ENCODE measurements around the gene NAV1.
"Not testable (repeated sequence)": the region's sequence is repeated elsewhere in the genome, so short reads cannot be mapped to it uniquely, and the experiment has no call there.

The NAV1 gene

DNA sequence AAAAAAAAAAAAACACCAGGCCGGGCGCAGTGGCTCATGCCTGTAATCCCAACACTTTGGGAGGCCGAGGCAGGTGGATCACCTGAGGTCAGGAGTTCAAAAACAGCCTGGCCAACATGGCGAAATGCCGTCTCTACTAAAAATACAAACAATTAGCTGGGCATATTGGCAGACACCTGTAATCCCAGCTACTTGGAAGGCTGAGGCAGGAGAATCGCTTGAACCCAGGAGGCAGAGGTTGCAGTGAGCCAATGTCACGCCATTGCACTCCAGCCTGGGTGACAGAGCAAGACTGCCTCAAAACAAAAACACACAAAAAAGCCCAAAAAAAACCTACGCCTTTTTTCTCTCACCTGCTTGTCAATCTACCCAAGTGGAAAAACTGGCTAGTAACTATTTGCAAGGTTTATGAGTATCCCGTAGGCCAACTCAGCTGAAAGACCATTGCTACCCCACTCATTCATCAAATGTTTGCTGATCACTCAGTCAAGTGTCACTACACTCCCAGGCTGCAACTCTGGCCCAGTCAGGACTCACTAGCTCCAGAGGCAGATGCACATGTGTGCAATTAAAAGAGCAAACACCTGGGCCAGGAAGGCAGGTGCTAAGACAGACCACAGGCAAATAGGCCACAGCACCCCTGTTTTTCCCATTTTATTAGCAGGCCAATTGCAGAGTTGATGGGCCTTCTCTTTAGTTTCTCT, 34.0 kb upstream of the NAV1 start:
- no peak for DNase-seq

DNA sequence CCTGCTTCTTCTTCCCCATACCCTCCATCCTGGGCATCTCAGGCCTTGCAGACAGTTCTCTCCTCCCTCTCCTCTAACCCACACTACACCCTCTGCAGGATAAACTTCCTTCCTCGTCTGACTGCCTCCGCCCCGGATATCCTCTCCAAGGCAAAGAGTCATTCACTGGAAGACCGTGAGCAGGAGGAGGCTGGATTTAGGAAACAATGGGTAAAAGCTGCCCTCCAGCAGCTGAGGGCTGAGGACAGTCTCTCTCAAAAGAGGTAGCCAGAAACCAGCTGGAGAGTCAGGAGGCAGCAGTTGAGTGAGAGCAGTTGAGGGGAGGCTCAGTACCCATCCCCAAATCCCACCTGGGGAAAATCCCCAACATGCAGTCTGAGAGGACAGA, 33.4 kb upstream of the NAV1 start:
- DNase-seq = no peak

DNA sequence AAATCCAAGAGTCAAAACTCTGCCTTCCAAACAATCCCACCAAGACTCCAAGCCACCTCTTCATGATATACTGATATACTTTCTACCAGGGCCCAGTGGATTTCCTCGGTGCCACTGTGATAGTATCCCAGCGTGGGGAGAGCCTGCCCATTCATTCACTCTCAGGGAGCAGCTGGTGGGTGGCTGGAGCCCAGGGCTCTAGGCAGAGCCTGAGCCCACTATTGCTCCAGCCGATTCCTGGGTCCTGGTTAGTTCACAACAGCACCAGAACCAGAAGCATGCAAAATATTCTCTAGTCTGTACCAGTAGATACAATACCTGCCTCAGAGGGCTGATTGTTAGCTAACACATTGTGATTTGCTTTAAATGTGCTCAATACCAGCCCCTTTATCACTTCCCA, 32.8 kb upstream of the NAV1 start:
- DNase-seq = no peak

DNA sequence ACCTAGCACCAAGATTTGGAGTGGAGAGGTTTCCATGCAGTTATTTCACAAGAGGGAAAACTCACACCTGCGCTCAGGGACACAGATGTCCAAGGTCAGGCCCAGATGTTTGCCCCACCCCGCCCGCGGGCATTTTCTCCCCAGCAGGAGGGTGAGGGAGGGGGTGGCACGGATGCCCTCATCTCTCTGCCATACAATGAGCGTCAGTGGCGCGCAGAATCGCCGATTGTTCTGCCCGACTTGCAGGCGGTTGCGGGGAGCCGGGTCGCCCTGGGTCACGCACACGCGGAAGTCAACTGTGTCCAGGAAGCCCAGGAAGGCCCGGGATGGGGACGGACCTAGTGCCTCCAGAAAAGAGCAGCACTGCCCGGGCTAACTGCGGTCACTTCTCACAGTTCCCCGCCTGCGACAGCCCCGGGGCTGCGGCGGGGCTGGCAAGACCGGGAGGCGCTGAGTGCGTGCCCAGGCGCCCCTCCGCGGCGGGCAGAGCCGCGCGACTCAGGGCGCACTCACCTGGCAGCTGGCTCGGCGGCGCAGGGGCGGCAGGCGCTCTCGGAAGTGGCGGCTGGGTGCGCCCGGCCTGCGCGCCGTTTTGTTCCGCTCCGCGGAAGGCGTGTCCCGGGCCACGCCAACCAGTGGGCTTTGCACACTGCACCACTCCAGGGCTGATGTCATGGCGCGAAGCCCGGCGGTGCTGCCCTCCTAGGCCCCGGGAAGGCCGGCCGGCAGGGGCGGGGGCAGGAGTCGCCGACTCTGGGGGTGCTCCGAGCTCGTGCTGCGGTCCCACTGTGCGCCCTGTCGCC, 32.2 kb upstream of the NAV1 start, which contains the start of gene CSRP1:
TSS of gene CSRP1 (minus strand) at position 567 of the 803 bp plus-strand sequence. CDS start 10,820 bp downstream, outside the sequence.
- DNase-seq = peak; percentile 84

GRCh38 chr1:201507360-201507675, 31.6 kb upstream of the NAV1 start:
- no peak for DNase-seq

DNA sequence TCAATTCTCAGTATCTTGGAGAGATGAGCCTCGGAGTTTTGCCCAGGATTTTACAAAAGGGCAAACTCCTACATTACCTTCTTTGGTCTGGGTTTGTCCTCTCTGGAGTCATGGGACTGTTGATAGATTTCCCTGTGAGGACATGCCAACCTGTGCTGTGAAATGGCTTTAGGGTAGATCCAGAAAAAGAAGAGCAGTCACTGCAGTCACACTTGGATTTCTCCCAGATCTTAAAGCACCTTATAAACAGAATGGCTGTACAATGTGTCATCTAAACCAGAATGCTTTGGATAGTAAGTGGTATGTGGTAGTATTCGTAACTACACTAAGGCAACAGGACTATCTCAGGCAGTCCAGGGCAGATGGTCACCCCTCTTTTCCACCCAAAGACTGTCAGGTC, 30.1 kb upstream of the NAV1 start:
- no peak for DNase-seq

DNA sequence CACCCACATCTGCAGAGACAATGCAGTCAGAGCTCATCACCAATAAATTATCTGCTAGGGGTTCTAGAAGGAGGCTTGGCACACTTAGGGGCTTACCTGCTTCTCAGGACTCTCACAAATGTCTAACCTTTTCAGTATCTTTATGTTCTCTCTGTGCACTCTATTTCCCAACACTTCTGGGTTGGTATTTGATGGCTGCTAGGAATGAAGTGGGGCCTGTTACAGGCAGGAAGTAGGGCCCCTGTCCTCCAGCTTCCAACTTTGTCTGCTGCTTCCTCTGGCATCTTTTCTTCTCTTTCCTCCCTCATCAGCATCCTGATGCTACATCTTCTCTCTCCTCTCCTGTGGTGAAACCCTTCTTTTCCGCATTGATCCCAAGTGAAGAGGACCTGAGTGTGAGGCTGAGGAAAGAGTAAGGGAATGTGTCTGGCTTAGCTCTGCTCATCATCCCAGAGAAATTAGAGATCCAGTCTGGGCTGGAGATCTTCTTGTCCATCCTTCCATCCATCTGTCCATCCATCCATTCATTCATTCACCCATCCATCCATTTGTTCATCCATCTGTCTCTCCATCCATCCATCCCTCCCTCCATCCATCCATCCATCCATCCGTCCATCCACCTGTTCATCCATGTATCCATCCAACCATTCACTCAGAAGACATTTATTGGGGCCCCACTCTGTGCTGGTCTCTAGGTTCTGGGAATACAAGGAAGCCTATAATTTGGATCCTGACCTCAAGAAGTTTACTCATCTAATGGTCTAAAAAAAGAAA, 29.1 kb upstream of the NAV1 start:
- no peak for DNase-seq

DNA sequence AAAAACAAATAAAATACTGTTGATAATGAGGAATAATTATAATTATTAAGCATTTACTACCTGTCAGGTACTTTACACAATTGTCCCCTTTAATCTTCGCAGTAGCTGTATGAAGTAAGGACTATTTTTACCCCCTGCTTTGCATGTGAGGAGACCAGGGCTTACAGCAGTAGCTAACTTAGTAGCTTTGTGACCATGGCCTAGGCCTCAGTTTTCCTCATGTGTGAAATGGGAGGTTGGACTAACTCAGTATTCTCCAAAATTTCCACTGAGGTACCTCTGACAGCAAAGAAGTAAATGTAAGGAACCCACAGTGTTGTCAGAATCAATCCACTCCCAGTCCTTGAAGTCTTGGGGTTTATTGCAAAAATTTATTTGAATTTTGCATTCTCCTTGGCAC, 28.2 kb upstream of the NAV1 start:
- no peak for DNase-seq

DNA sequence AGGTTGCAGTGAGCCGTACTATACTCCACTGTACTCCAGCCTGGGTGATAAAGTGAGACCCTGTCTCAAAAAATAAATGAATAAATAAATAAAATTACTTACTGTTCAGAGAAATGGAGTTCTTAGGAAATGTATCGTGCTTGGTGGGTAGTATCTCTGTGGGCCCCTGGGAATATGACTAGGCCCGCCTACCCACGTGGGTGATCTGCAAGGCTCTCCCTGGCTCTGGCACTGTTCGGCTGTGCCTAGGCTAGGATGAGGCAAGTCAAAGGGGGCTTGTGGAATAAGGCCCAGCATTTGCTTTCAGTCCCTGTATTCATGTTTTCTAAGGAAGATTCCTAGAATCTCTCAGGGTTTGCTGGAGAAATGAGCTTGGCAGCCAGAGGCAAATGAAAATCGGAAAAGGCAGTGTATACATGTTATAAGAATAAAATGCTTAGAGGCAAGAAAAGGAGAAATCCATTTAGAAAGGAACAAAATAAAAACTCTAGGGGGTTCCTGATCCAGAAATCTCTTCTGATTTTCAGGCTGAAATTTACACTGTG, 27.5 kb upstream of the NAV1 start:
- DNase-seq = no peak

- DNase-seq = no peak
Observed at GRCh38 chr1:201511941-201512539, 26.9 kb upstream of the NAV1 start.

DNA sequence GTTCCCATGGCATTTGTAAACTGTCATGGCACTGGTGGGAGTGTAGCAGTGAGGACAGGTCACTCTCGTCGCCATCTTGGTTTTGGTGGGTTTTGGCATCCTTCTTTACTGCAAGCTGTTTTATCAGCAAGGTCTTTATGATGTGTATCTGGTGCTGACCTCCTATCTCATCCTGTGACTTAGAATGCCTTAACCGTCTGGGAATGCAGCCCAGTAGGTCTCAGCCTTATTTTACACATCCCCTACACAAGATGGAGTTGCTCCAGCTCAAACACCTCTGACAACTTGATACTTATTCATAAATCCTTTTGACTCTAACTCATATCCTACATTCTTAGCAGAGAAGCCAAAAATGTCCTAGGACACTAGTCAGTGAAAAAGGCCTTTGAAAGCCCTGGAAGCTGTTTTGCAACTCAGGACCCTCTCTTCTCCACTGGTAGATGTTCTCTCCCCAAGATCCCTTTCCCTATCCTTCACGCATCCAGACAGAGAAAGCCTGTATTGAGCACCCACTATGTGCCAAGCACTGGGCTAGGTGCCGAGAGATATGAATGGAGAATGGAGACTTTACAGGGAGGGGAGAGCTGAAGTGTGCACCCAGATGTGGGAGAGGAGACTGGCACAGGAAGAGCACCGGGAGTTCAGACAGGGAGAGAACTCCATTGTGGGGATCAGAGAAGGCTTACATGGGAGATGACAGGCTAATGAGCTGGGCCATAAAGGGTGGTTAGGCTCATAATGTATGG, 25.3 kb upstream of the NAV1 start:
- no peak for DNase-seq

DNA sequence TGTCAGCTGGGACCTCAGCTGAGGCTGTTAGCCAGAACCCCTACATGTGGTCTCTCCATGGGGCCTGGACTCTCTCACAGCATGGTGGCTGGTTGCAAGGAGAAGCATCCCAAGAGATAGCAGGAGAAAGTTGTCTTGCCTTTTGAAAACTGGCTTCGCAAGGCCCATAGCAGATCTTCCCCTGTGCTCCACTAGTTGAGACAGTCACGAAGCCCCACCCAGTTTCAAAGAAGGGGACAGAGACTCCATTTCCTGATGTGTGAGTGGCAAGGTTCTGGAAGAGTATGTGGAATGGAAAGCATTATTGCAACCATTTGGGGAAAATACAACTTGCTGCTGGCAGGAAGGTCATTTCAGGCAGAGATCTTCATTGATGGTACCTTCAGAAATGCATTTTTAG, 24.5 kb upstream of the NAV1 start:
- DNase-seq = no peak

GRCh38 chr1:201515062-201515750, 23.7 kb upstream of the NAV1 start:
- DNase-seq = no peak

- DNase-seq = no peak
Observed at GRCh38 chr1:201515895-201516294, 23.0 kb upstream of the NAV1 start.

GRCh38 chr1:201516511-201517127, 22.3 kb upstream of the NAV1 start:
- DNase-seq = no peak

DNA sequence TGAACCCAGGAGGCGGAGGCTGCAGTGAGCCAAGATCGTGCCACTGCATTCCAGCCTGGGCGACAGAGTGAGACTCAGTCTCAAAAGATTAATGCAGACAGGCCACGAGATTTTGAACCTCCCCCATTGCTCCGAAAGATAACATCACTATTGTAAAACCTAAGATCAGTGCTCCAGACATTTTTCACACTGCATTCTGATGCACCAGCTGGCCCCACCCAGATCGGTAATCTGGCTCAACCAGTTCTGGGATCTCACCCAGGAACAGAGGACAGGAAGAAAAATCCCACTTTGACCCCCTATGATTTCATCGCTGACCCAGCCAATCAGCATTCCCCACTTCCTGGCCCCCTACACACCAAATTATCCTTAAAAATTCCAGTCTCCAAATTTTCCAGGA, 21.3 kb upstream of the NAV1 start:
- DNase-seq = no peak

DNA sequence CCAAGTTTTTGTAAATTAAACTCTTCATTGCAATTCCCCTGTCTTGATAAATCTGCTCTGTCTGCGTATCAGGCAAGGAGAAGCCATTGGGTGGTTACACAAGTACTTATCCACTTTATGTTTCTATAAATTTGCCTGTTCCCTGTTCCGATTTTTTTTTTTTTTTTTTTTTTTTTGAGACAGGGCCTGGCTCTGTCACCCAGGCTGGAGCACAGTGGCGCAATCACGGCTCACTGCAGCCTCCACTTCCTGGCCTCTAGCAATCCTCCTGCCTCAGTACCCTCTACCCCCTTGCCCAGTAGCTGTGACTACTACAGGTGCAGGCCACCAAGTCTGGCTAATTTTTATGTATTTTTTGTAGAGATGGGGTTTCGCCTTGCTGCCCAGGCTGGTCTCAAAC, 20.9 kb upstream of the NAV1 start:
- no peak for DNase-seq

GRCh38 chr1:201520046-201520575, 18.8 kb upstream of the NAV1 start:
- not testable (repeated sequence) for DNase-seq

DNA sequence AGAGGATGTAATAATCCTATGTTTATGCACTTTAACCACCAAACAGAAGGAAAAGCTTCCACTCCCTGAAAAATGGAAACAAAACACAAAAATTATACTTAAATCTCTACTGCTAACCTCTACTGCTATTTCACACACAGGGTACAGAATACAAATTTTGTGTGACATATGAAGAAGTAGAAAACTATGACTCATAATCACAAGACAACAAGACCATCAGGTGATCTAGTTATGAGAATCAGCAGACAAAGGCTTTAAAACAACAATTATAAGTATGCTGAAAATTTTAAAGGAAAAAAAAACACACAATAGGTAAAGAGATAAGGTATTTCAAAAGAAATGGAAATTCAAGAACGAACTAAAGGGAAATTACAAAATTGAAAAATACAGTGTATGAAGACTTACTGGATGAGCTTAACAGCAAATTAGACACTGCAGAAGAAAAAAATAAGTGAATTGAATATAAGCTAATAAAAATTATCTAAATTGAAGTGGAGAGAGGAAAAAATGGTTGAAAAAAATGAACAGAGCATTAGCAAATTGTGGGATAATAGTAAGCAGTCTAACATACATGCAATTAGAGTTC, 13.6 kb upstream of the NAV1 start:
- no peak for DNase-seq

DNA sequence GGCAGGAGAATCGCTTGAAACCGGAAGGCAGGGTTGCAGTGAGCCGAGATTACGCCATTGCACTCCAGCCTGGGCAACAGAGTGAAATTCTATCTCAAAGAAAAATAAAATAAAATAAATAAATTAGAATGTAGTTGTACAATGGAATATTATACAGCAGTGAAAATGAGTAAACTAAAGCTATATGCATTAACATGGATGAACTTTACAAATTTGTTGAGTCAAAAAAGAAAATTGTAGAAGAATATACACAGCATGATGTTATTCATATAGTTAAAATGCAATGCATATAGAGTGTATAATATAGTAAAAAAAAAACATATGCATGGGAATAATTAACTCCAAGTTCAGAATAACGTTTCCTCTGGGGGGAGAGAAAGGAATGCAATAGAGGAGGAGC, 11.0 kb upstream of the NAV1 start:
- no peak for DNase-seq

Data from stimulated activated CD4-positive, alpha-beta T cell treated with anti-CD3 and anti-CD28 coated beads, Interleukin-4, amount 100 ng/mL, for 1 hour (primary cell).